ENCODE data around the gene MSTO1.
"Not testable (repeated sequence)": the region's sequence is repeated elsewhere in the genome, so short reads cannot be mapped to it uniquely, and the experiment has no call there.

GRCh38 chr1:155563377-155564022 is 46.5 kb upstream of the MSTO1 start:
- TF ChIP-seq RNF2 (IDR thresholded peaks at IDR 0.05; ENCODE audit: borderline replicate concordance, low read depth); CTCF (IDR thresholded peaks at IDR 0.05): not testable (repeated sequence)
